ENCODE results near the gene MAP4K1.
"Not testable (repeated sequence)": the region's sequence is repeated elsewhere in the genome, so short reads cannot be mapped to it uniquely, and the experiment has no call there.

Gene MAP4K1

GRCh38 chr19:38579304-38579703 is 38.4 kb downstream of the MAP4K1 start:
- DNase-seq (ENCODE audit: low read depth in 1 of 2, low spot score in 1 of 2): not testable (repeated sequence)

DNA sequence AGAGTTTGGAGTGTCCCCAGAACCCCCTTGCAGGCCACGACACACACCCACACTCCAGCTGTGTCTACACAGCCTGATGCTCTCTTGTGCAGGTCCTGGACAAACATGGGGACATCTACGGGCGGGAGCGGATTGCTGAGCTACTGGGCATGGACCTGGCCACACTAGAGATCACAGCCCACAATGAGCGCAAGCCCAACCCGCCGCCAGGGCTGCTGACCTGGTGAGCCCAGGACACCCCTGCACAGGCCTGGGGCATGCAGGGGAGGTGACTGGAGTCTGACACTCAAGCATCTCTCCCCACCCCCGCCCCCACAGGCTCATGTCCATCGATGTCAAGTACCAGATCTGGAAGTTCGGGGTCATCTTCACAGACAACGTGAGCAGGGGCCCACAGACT is 39.9 kb downstream of the MAP4K1 start:
- no peak for DNase-seq (ENCODE audit: low read depth in 1 of 2, low spot score in 1 of 2)

GRCh38 chr19:38571682-38572081 is 46.1 kb downstream of the MAP4K1 start:
- no peak for DNase-seq (ENCODE audit: low read depth in 1 of 2, low spot score in 1 of 2)

- DNase-seq (ENCODE audit: low read depth in 1 of 2, low spot score in 1 of 2): no peak
These were observed 48.3 kb downstream of the MAP4K1 start for GRCh38 chr19:38569368-38569983.

DNA sequence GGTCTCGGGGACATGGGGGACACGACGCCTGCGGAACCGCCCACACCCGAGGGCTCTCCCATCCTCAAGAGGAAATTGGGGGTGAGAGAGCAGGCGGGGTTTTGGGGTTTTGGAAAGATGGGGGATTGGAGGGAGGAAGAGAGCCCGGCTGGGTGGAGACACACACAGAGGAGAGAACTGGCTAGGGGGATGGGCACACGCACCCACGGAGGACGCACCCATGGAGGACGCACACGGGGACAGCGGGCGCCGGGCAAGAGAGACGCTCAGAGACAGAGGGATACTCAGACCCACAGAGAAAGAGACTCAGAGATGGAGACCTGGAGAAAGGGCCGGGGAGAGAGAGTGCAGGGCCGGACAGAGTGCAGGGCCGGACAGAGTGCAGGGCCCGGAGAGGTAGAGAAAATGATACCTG is 52.1 kb downstream of the MAP4K1 start:
- DNase-seq (ENCODE audit: low read depth in 1 of 2, low spot score in 1 of 2): no peak

- no peak for DNase-seq (ENCODE audit: low read depth in 1 of 2, low spot score in 1 of 2)
These were observed 52.6 kb downstream of the MAP4K1 start for GRCh38 chr19:38564981-38565690.

DNA sequence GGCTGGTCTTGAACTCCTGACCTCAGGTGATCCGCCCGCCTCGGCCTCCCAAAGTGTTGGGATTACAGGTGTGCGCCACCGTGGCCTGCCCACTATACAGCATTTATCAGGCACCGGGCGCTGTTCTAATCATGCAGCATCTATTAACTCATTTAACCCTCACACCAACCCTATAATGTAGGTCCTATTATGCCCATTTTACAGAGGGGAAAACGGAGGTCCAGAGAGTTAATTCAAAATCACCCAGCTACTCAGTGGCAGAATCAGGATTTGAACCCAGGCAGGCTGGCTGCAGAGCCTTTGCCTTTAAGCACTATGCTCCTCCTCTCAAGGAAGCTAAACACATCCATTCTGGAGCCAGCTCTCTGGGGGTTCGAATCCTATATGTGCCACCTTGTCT is 54.3 kb downstream of the MAP4K1 start:
- DNase-seq (ENCODE audit: low read depth in 1 of 2, low spot score in 1 of 2): no peak

DNA sequence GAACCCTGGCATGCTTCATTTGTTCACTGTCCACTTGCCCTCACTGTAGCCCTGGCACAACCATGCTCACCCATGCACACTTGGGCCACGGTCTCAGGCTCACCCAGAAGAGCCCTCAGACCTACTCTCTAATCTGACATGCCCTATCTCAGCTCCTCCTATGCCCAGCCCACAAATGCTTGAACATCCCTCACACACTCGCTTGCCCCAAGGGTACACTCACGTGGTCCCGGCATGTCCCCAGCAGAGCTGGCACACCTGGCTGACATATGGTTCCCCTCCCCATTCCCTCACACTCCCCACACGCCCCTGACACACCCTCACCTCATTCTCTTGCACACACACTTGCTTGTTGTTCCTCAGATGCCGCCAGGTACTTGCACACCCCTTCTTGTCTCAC is 55.7 kb downstream of the MAP4K1 start:
- no peak for DNase-seq (ENCODE audit: low read depth in 1 of 2, low spot score in 1 of 2)

- no peak for DNase-seq (ENCODE audit: low read depth in 1 of 2, low spot score in 1 of 2)
These were observed 56.1 kb downstream of the MAP4K1 start for GRCh38 chr19:38561658-38562057.

DNA sequence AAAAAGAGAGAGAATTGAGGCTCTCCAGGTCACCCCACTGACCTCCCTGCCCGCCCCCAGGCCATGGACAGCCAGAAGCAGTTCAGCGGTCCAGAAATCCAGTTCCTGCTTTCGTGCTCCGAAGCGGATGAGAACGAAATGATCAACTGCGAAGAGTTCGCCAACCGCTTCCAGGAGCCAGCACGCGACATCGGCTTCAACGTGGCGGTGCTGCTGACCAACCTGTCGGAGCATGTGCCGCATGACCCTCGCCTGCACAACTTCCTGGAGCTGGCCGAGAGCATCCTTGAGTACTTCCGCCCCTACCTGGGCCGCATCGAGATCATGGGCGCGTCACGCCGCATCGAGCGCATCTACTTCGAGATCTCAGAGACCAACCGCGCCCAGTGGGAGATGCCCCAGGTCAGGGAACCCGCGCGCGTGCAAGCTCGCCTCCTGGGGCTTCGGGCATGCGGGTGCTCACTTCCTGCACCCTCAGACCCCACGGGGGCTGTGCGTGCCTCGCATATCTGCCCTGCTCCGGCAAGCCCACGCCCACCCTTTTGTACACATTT is 56.6 kb downstream of the MAP4K1 start:
- DNase-seq (ENCODE audit: low read depth in 1 of 2, low spot score in 1 of 2): no peak

DNA sequence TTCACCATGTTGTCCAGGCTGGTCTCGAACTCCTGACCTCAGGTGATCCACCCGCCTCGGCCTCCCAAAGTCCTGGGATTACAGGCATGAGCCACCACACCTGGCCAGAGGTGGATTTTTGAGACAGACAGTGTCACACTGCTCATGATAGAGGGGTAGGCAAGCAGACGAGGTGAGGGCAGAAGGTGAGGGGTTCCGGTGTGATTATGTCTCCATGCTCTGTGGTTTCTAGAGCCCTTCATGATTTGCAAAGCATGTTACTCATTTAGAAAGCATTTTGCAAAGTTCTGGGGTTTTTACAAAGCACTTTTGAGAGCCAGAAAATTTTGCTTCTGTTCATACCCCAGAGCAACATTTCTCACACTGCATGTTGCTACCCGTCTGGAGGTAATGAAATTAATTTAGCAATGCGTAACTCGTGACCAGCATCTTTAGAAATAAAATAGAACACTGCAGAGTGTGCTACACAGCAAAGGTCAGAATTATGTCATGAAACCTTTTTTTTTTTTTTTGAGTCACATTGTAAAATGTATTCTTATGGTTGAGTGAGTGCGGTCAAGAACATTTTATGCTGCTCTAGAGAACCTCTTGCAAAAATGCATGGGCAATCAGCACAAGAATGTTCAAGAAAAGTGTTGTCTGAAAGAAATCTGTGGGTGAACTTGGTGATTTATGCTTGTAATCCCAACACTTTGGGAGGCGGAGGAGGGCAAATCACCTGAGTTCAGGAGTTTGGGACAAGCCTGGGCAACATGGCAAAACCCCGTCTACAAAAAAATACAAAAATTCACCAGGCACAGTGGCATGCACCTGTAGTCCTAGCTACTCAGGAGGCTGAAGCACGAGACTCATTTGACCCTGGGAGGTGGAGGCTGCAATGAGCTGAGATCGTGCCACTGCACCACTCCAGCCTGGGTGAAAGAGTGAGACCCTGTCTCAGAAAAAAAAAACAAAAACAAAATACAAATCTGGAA is 58.0 kb downstream of the MAP4K1 start:
- DNase-seq (ENCODE audit: low read depth in 1 of 2, low spot score in 1 of 2): peak; percentile 17 to 36

DNA sequence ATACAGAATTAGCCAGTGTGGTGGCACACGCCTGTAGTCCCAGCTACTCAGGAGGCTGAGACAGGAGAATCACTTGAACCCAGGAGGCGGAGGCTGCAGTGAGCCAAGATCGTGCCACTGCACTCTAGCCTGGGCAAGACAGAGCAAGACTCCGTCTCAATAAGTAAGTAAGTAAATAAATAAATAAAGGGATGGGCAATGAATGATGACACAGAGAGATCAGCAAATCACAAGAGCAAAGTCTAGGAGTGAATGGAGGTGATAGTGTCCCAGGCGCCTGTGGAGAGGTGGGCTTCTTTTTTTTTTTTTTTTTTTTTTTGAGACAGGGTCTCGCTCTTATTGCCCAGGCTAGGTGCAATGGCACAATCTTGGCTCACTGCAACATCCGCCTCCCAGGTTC is 58.8 kb downstream of the MAP4K1 start:
- DNase-seq (ENCODE audit: low read depth in 1 of 2, low spot score in 1 of 2): not testable (repeated sequence)

DNA sequence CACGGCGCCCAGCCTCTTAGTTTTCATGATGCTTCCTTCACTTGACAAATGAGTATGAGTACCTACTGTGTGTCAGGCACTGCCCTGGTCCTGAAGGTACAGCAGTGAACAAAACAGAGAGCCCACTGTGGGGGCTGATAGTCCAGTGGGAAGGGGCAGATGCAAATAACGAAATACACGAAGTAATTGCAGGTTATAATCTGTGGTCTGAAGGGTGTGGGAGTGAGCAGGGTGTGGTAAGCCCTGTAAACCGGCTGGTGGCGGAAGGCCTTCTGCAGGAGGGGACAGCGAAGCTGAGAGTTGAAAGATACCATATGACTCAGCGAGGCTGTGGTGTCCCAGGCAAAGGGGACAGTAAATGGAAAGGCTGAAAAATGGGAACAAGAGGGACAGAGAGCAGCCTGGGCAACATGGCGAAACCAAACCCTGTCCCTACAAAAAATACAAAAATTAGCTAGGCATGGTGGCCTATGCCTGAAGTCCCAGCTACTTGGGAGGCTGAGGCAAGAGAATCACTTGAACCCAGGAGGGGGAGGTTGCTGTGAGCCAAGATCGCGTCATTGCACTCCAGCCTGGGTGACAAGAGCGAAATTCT is 60.5 kb downstream of the MAP4K1 start:
- no peak for DNase-seq (ENCODE audit: low read depth in 1 of 2, low spot score in 1 of 2)

DNA sequence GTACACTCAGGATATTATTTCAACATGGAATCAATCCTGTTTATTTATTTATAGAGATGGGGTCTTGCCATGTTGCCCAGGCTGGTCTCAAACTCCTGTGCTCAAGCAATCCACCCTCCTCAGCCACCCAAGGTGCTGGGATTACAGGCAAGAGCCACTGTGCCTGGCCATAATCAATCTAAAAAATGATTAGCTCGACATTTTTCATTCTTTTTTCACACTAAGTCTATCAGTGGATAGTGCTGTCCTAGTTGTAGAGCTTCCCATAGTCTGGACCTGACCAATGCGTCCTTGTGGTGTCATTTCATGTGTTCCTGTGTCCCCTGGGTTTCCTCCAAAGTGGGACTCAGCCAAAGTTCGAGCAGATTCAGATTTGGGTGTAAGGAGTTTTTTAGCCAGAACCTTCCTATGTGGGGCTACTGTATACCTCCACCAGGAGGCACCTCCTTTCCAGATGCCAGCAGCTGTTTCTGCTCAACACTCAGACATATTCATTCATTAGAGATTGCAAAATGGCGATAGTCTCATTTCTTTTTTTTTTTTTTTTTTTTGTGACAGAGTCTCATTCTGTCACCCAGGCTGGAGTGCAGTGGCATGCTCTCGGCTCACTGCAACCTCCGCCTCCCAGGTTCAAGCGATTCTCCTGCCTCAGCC is 61.1 kb downstream of the MAP4K1 start:
- no peak for DNase-seq (ENCODE audit: low read depth in 1 of 2, low spot score in 1 of 2)

DNA sequence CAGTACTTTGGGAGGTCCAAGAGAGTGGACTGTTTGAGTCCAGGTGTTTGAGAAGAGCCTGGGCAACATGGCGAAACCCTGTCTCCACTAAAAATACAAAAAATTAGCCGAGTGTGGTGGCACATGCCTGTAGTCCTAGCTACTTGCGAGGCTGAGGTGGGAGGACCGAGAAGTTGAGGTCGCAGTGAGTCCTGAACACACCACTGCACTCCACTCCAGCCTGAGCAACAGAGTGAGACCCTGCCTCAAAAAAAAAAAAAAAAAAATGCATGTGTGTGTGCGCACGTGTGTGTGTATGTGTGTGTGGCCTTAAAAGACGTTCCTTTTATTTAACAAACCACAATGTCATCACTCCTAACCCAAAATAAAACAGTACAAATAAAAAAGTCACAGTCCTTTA is 62.6 kb downstream of the MAP4K1 start:
- DNase-seq (ENCODE audit: low read depth in 1 of 2, low spot score in 1 of 2): no peak

DNA sequence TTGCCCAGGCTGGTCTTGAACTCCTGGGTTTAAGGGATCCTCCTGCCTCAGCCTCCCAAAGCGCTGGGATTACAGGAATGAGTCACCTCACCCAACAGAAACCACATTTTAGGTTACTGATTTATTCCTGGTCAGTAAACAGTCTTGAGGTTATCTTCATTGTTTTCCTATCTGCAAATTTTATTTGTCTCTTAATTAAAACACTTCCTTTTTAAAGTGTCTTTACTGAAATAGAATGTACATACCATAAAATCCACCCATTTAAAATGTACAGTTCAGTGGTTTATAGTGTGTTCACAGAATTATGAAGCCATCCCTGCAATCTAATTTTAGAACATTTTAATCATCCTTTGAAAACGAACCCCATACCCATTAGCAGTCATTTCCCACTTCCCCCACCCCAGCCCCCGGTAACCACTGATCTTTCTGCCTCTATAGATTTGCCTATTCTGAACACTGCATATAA is 63.0 kb downstream of the MAP4K1 start:
- no peak for DNase-seq (ENCODE audit: low read depth in 1 of 2, low spot score in 1 of 2)

GRCh38 chr19:38553239-38553638 is 64.5 kb downstream of the MAP4K1 start:
- DNase-seq (ENCODE audit: low read depth in 1 of 2, low spot score in 1 of 2): not testable (repeated sequence)

DNA sequence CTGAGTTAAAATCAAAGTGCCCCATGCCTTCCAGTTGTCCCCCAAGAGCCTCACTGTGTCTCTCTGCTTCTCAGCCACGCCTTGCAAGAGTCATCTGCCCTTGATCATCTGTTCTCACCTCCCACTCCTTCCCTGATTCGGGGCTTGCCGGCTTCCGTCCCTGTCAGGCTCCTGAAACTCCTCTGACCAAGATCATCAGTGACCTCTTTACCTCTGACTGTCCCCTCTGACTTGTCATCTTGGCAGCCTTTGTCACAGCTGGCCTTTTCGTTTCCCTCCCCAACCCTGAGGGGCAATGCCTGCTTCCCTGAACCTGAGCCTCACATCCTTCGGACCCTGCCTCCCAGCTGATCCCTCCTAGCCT is 66.3 kb downstream of the MAP4K1 start:
- DNase-seq (ENCODE audit: low read depth in 1 of 2, low spot score in 1 of 2): peak in 1 of 2 donors; percentile 33

- DNase-seq (ENCODE audit: low read depth in 1 of 2, low spot score in 1 of 2): no peak
These were observed 67.4 kb downstream of the MAP4K1 start for GRCh38 chr19:38550376-38550775.

DNA sequence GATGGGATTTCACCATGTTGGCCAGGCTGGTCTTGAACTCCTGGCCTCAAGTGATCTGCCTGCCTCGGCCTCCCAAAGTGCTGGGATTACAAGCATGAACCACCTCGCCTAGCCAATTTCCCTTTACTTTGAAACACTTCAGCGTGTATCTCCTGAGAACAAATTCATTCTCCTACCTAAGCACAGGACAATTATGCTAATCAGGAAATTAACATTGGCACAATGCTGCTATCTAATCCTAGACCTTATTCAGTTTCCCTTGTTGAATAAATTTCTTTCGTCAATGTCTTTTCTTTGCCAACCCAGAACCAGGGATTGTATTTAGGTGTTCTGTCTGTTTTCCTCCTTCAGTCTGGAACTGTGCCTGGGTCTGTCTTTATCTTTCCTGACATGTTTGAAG is 67.8 kb downstream of the MAP4K1 start:
- DNase-seq (ENCODE audit: low read depth in 1 of 2, low spot score in 1 of 2): no peak

DNA sequence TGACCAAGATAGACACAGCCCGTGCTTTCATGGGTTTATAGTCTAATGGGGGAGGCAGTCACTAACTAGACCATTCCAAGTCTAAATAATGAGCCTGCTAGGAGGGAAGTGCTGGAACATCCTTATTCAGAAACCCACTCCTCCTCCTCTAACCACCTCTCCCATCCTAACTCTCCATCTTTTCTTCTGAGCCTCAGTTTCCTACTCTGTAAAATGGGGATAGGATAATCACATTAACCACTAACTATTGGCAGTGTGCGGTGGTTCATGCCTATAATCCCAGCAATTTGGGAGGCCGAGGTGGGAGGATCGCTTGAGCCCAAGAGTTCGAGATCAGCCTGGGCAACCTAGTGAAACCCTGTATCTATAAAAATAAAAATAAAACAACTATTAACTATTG is 68.7 kb downstream of the MAP4K1 start:
- no peak for DNase-seq (ENCODE audit: low read depth in 1 of 2, low spot score in 1 of 2)
